Epithelial cell of proximal tubule (primary cell): ENCODE results near the gene SNED1. TPM values are rescaled to one million over a fixed set of nuclear protein-coding genes. Genes with fewer than 3 reads are reported as not detected.

Experiments
- DNase-seq: peaks from one replicate; pipeline ENCODE4 v3.0.0-alpha.2; 2011; ENCODE audit warnings: low read depth
- H3K4me3 ChIP-seq: 2 replicates; pipeline ENCODE4 v1.5.1; 2011; ENCODE audit warnings: low read depth, mild to moderate bottlenecking, low read length
- total RNA-seq: library from RNA; depleted of rRNA; stranded (reverse); fragments of >200 nt; gene quantifications from 2 replicates; pipeline ENCODE4 v1.2.3, GENCODE V29; 2015
- TF ChIP-seq, protein P1 (sequence below): conservative IDR thresholded peaks from 2 replicates; pipeline ENCODE4 v1.5.1; 2012; ENCODE audit warnings: low read depth, mild to moderate bottlenecking, low read length

The SNED1 gene
- total RNA-seq, 1 donor from 2014 or later: 0.29 TPM

- no peak overlapping the region for H3K4me3 ChIP-seq
- TF ChIP-seq, protein P1, sequence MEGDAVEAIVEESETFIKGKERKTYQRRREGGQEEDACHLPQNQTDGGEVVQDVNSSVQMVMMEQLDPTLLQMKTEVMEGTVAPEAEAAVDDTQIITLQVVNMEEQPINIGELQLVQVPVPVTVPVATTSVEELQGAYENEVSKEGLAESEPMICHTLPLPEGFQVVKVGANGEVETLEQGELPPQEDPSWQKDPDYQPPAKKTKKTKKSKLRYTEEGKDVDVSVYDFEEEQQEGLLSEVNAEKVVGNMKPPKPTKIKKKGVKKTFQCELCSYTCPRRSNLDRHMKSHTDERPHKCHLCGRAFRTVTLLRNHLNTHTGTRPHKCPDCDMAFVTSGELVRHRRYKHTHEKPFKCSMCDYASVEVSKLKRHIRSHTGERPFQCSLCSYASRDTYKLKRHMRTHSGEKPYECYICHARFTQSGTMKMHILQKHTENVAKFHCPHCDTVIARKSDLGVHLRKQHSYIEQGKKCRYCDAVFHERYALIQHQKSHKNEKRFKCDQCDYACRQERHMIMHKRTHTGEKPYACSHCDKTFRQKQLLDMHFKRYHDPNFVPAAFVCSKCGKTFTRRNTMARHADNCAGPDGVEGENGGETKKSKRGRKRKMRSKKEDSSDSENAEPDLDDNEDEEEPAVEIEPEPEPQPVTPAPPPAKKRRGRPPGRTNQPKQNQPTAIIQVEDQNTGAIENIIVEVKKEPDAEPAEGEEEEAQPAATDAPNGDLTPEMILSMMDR: no peak
- no peak for DNase-seq
These were observed 111.7 kb downstream of the SNED1 start for GRCh38 chr2:241110089-241110606.

- TF ChIP-seq, protein P1: no peak
- no peak overlapping the region for H3K4me3 ChIP-seq
- DNase-seq: no peak
These were observed 112.4 kb downstream of the SNED1 start for GRCh38 chr2:241110607-241111439.

GRCh38 chr2:241111440-241111805 lies 113.0 kb downstream of the SNED1 start:
- TF ChIP-seq, protein P1: no peak
- DNase-seq: no peak
- no peak overlapping the region for H3K4me3 ChIP-seq

DNA sequence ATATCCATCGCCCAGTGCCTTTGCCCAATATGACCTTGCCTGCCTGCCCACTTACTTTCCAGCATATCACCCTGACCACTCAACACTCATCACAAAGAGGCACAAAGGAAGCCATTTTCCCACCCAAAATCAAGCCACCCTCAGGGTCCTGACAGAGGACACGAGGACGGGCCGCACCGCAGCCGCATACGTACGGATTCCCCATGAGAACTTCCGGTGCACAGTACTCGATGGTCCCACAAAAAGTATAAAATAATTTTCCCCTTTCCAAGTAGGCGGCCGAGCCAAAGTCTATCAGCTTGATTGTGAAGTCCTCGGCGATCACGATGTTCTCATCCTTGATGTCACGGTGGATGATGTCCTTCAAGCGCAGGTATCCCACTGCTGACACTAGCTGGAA lies 113.6 kb downstream of the SNED1 start:
- no peak for DNase-seq
- H3K4me3 ChIP-seq: no peak overlapping the region
- TF ChIP-seq, protein P1: no peak

- TF ChIP-seq, protein P1: no peak
- DNase-seq: no peak
- H3K4me3 ChIP-seq: no peak overlapping the region
These were observed 114.2 kb downstream of the SNED1 start for GRCh38 chr2:241112592-241112991.

GRCh38 chr2:241114836-241115235 lies 116.4 kb downstream of the SNED1 start:
- H3K4me3 ChIP-seq: no peak overlapping the region
- DNase-seq: no peak
- TF ChIP-seq, protein P1: no peak

- TF ChIP-seq, protein P1: no peak
- no peak overlapping the region for H3K4me3 ChIP-seq
- DNase-seq: no peak
These were observed 116.9 kb downstream of the SNED1 start for GRCh38 chr2:241115361-241115760.
